Endometrium (tissue), 2 donors: Measurements from ENCODE around the gene TP53I11.

ENCODE experiments used
- FAIRE-seq: peaks from 2 replicates; lab custom pipeline; 2012; peaks lifted over from hg19 to GRCh38; lab: Jason Lieb, UNC
- donor health status: control.
- donor health status: control.

The TP53I11 gene

GRCh38 chr11:44885065-44885810, 65.4 kb downstream of the TP53I11 start:
- no peak for FAIRE-seq

GRCh38 chr11:44884056-44884455, 66.6 kb downstream of the TP53I11 start:
- FAIRE-seq: no peak

- FAIRE-seq: no peak
Measured at GRCh38 chr11:44883277-44883676, 67.4 kb downstream of the TP53I11 start.
